ENCODE data around the gene HFE. TPM values are rescaled to one million over a fixed set of nuclear protein-coding genes. Genes with fewer than 3 reads are reported as not detected.

Gene HFE
- total and polyA plus RNA-seq, 2 of the 13 experiments (the other 11 are each of a cell fraction or from before 2014, with no cell fraction given), result 3.7 to 6.3 TPM

DNA sequence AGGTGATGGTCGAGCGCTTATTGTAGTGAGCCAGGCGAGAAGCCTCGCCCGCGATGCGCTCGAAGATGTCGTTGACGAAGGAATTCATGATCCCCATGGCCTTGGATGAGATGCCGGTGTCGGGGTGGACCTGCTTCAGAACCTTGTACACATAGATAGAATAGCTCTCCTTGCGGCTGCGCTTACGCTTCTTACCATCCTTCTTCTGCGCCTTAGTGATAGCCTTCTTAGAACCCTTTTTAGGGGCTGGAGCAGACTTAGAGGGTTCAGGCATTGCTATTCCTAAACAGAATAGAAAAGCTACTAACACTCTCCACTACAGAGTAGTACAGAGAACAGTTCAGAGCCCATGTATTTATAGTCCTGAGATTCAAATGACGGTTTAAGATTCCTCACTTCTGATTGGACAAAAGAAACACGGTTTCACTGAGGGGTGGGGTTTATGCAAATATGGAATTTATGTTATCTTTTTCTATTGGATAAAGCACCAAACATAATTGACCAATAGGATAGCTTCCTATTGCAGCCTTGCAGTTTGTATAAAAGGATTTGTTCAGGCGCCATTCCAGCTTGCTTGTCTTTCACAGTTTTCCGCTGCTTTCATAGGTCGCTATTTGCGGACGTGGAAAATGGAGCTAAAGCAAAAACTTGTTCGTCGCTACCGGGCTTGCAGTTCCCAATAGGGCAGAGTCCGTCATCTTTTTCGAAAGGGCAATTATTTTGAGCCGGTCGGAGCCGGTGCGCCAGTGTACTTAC is 43.7 kb upstream of the HFE start (continued):
- TF ChIP-seq, protein P1, sequence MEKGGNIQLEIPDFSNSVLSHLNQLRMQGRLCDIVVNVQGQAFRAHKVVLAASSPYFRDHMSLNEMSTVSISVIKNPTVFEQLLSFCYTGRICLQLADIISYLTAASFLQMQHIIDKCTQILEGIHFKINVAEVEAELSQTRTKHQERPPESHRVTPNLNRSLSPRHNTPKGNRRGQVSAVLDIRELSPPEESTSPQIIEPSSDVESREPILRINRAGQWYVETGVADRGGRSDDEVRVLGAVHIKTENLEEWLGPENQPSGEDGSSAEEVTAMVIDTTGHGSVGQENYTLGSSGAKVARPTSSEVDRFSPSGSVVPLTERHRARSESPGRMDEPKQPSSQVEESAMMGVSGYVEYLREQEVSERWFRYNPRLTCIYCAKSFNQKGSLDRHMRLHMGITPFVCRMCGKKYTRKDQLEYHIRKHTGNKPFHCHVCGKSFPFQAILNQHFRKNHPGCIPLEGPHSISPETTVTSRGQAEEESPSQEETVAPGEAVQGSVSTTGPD (CRISPR knock-in tag; IDR thresholded peaks at IDR 0.05), result no peak
- TF ChIP-seq ELF4 (CRISPR knock-in tag; IDR thresholded peaks at IDR 0.05; ENCODE audit: borderline replicate concordance) (no peak), KLF13 (CRISPR knock-in tag; IDR thresholded peaks at IDR 0.05) (no peak), SRSF4 (IDR thresholded peaks at IDR 0.05; ENCODE audit: low read depth, low read length, poor library complexity, severe bottlenecking) (no peak), ZFP41 (CRISPR knock-in tag; IDR thresholded peaks at IDR 0.05; ENCODE audit: borderline replicate concordance) (no peak), NCOA1 (CRISPR knock-in tag; IDR thresholded peaks at IDR 0.05) (no peak), ZNF24 (IDR thresholded peaks at IDR 0.05) (no peak; the same call in 1 of the 2 replicates), CCDC6 (CRISPR knock-in tag; IDR thresholded peaks at IDR 0.05) (no peak; the same call in 1 of the 2 replicates), ZNF441 (CRISPR knock-in tag; IDR thresholded peaks at IDR 0.05; ENCODE audit: borderline replicate concordance) (no peak), SALL2 (CRISPR knock-in tag; IDR thresholded peaks at IDR 0.05) (no peak), ZNF510 (CRISPR knock-in tag; IDR thresholded peaks at IDR 0.05; ENCODE audit: low read depth) (no peak), SIN3B (IDR thresholded peaks at IDR 0.05; ENCODE audit: low read length) (peak; percentile 69; the same call in 1 of the 2 replicates), SIX1 (CRISPR knock-in tag; IDR thresholded peaks at IDR 0.05; ENCODE audit: borderline replicate concordance) (no peak), ZNF558 (CRISPR knock-in tag; IDR thresholded peaks at IDR 0.05; ENCODE audit: borderline replicate concordance) (no peak), TOE1 (CRISPR knock-in tag; IDR thresholded peaks at IDR 0.05) (no peak; the same call in 1 of the 2 replicates), CHD2 (IDR thresholded peaks at IDR 0.05; ENCODE audit: low read depth, low read length) (no peak), FOXP1 (IDR thresholded peaks at IDR 0.05) (no peak), FOXP1 (CRISPR knock-in tag; IDR thresholded peaks at IDR 0.05) (no peak)
- TF ChIP-seq, protein P2, sequence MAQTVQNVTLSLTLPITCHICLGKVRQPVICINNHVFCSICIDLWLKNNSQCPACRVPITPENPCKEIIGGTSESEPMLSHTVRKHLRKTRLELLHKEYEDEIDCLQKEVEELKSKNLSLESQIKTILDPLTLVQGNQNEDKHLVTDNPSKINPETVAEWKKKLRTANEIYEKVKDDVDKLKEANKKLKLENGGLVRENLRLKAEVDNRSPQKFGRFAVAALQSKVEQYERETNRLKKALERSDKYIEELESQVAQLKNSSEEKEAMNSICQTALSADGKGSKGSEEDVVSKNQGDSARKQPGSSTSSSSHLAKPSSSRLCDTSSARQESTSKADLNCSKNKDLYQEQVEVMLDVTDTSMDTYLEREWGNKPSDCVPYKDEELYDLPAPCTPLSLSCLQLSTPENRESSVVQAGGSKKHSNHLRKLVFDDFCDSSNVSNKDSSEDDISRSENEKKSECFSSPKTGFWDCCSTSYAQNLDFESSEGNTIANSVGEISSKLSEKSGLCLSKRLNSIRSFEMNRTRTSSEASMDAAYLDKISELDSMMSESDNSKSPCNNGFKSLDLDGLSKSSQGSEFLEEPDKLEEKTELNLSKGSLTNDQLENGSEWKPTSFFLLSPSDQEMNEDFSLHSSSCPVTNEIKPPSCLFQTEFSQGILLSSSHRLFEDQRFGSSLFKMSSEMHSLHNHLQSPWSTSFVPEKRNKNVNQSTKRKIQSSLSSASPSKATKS (CRISPR knock-in tag; IDR thresholded peaks at IDR 0.05), result no peak
- TF ChIP-seq, protein P3, sequence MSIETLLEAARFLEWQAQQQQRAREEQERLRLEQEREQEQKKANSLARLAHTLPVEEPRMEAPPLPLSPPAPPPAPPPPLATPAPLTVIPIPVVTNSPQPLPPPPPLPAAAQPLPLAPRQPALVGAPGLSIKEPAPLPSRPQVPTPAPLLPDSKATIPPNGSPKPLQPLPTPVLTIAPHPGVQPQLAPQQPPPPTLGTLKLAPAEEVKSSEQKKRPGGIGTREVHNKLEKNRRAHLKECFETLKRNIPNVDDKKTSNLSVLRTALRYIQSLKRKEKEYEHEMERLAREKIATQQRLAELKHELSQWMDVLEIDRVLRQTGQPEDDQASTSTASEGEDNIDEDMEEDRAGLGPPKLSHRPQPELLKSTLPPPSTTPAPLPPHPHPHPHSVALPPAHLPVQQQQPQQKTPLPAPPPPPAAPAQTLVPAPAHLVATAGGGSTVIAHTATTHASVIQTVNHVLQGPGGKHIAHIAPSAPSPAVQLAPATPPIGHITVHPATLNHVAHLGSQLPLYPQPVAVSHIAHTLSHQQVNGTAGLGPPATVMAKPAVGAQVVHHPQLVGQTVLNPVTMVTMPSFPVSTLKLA (IDR thresholded peaks at IDR 0.05), result no peak
- TF ChIP-seq, protein P4, sequence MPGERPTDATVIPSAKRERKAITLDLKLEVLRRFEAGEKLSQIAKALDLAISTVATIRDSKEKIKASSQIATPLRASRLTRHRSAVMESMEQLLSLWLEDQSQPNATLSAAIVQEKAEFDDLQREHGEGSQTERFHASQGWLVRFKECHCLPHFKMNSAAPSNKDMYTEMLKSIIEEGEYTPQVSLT (CRISPR knock-in tag; IDR thresholded peaks at IDR 0.05; ENCODE audit: borderline replicate concordance, low read depth), result no peak
- TF ChIP-seq, protein P5, sequence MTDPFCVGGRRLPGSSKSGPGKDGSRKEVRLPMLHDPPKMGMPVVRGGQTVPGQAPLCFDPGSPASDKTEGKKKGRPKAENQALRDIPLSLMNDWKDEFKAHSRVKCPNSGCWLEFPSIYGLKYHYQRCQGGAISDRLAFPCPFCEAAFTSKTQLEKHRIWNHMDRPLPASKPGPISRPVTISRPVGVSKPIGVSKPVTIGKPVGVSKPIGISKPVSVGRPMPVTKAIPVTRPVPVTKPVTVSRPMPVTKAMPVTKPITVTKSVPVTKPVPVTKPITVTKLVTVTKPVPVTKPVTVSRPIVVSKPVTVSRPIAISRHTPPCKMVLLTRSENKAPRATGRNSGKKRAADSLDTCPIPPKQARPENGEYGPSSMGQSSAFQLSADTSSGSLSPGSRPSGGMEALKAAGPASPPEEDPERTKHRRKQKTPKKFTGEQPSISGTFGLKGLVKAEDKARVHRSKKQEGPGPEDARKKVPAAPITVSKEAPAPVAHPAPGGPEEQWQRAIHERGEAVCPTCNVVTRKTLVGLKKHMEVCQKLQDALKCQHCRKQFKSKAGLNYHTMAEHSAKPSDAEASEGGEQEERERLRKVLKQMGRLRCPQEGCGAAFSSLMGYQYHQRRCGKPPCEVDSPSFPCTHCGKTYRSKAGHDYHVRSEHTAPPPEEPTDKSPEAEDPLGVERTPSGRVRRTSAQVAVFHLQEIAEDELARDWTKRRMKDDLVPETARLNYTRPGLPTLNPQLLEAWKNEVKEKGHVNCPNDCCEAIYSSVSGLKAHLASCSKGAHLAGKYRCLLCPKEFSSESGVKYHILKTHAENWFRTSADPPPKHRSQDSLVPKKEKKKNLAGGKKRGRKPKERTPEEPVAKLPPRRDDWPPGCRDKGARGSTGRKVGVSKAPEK (CRISPR knock-in tag; IDR thresholded peaks at IDR 0.05; ENCODE audit: borderline replicate concordance), result no peak
